Gastroesophageal sphincter (tissue), 4 donors: ENCODE results near the gene GCN1. TPM values are rescaled to one million over a fixed set of nuclear protein-coding genes. Genes with fewer than 3 reads are reported as not detected.
A peak's percentile ranks its signal among the peaks of the same experiment; 100 is the strongest.

Source experiments
- ATAC-seq: fragments of 150-250 bp; one replicate; pipeline ENCODE4 v1.9.1; 2016; ENCODE audit warnings: mild to moderate bottlenecking, moderate library complexity
- H3K27ac ChIP-seq, 4 donors: fragments of 200-600 bp; sonication (generic) in 3 of 4; 1 replicate in 3 of 4; 2 replicates in 1 of 4; pipeline ENCODE4 v1.5.1; 2016 to 2019
- H3K27me3 ChIP-seq: fragments of 200-600 bp; sonication (generic); one replicate; pipeline ENCODE4 v1.5.1; 2019
- H3K36me3 ChIP-seq, 2 donors: fragments of 200-600 bp; sonication (generic); one replicate each; pipeline ENCODE4 v1.5.1; 2019; ENCODE audit warnings: control low read depth in 1 of 2
- H3K4me1 ChIP-seq, 3 donors: fragments of 200-600 bp; sonication (generic); 1 replicate in 2 of 3; 2 replicates in 1 of 3; pipeline ENCODE4 v1.5.1; 2016 to 2019; ENCODE audit warnings: control low read depth in 2 of 3
- H3K4me3 ChIP-seq, 2 donors: fragments of 200-600 bp; sonication (generic); one replicate each; pipeline ENCODE4 v1.5.1; 2019; ENCODE audit warnings: mild to moderate bottlenecking in 1 of 2, moderate library complexity in 1 of 2
- H3K9me3 ChIP-seq, 3 donors: fragments of 200-600 bp; sonication (generic); one replicate each; pipeline ENCODE4 v1.5.1; 2017 to 2019; ENCODE audit warnings: control low read depth in 2 of 3
- EP300 ChIP-seq: sonication (generic); formaldehyde crosslinking; IDR thresholded peaks from one replicate; pipeline ENCODE4 v1.6.1; 2017; ENCODE audit warnings: antibody characterized with exemption, mild to moderate bottlenecking
- POLR2A ChIP-seq, 2 donors: fragments of 450-650 bp; IDR thresholded peaks; one replicate each; pipeline ENCODE4 v1.6.1; 2017; ENCODE audit warnings: antibody characterized with exemption in 2 of 2, mild to moderate bottlenecking in 2 of 2, moderate library complexity in 1 of 2
- POLR2AphosphoS5 ChIP-seq: sonication (generic); formaldehyde crosslinking; IDR thresholded peaks from one replicate; pipeline ENCODE4 v1.6.1; 2017; ENCODE audit warnings: antibody characterized with exemption
- WGBS, 2 donors: methylation state at CpG; one replicate each; pipeline ENCODE4 v1.1.5; 2018; ENCODE audit warnings: low coverage in 1 of 2; 5-methylcytosine and 5-hydroxymethylcytosine counted together
- total RNA-seq, 4 donors: library from RNA; depleted of rRNA; stranded (reverse); fragments of >200 nt; gene quantifications; one replicate each; pipeline ENCODE4 v1.1.0, GENCODE V29; 2016
- TF ChIP-seq, protein P1 (sequence below), 4 experiments: fragments of 200-600 bp in 2 of 4; fragments of 450-650 bp in 2 of 4; sonication (generic) in 1 of 4; IDR thresholded peaks; one replicate each; pipeline ENCODE4 v1.5.1; 2017 to 2019; ENCODE audit warnings: antibody characterized with exemption in 4 of 4, mild to moderate bottlenecking in 2 of 4, moderate library complexity in 2 of 4

GCN1 gene
- total RNA-seq, 4 donors from 2014 or later: 39.3 to 82.2 (median 56.0) TPM

DNA sequence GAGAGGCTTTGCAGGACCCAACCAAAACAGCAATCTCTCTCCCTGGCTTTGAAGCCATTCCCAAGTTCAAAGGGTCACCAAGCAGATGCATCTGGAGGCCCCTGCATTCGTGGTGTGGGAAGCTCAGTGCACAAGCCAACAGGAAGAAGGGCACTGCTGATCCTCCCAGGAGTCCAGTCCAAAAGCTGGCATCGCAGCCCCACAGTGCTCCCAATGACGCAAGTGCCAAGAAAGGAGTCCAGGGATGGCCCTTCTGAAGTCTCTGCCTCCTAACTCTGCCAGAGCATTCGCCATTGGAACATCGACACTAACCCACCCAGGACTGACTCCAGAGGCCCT, 45.9 kb upstream of the GCN1 start:
- TF ChIP-seq, protein P1, sequence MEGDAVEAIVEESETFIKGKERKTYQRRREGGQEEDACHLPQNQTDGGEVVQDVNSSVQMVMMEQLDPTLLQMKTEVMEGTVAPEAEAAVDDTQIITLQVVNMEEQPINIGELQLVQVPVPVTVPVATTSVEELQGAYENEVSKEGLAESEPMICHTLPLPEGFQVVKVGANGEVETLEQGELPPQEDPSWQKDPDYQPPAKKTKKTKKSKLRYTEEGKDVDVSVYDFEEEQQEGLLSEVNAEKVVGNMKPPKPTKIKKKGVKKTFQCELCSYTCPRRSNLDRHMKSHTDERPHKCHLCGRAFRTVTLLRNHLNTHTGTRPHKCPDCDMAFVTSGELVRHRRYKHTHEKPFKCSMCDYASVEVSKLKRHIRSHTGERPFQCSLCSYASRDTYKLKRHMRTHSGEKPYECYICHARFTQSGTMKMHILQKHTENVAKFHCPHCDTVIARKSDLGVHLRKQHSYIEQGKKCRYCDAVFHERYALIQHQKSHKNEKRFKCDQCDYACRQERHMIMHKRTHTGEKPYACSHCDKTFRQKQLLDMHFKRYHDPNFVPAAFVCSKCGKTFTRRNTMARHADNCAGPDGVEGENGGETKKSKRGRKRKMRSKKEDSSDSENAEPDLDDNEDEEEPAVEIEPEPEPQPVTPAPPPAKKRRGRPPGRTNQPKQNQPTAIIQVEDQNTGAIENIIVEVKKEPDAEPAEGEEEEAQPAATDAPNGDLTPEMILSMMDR (IDR thresholded peaks at IDR 0.05): no peak
- no peak for TF ChIP-seq EP300
- TF ChIP-seq POLR2AphosphoS5: no peak
- Histone ChIP-seq H3K27ac (peak overlapping the region in 3 of 4 donors; percentile 58 to 90 (median 59)), H3K36me3 (no peaks in the 10 kb centered on the region), H3K4me1 (peaks cover 4 to 96% (median 82%) of the 10 kb centered on the region in 3 donors), H3K9me3 (no peaks in the 10 kb centered on the region), H3K27me3 (no peaks in the 10 kb centered on the region), H3K4me3 (no peak overlapping the region)
- WGBS, 2 donors: 70% methylated on average over 2 of the region's 5 CpGs; no CpG with 5 or more reads in 1 of the 2 donors
- no peak for ATAC-seq

DNA sequence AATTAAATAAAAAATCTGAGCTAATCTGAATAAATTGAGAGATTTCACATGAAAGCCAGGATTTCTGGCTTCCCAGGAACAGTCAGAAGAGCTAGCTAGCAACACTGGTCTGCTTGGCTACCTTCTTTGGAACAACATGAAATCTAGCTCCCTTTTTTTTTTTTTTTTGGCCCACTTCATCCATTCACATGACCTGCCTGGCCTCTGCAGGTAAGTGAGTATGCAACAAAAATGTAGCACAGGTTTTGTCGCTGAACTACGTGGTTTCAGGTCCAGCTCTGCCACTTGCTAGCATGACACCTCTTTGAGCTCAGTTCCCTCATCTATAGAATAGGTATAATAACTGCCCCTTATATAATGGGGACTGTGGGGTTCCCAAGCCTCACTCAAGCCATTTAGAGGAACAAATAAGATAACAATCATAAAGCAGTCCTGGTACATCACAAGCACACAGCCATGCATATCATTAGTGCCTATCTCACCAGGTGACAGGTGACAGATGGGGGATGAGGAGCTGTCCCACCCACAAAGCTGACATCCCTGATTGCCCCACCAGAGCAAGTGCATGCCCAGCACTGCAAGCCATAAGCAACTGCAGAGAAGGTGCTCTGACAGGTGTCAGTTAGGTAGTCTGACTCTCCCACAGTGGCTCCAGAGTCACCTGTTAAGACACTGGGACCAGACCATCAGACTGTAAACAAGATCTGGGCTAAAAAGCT, 45.4 kb upstream of the GCN1 start:
- H3K36me3 ChIP-seq: no peaks in the 10 kb centered on the region
- 93% methylated on average over 2 of the region's 2 CpGs for WGBS, 2 donors
- no peak for TF ChIP-seq POLR2A (IDR thresholded peaks at IDR 0.05)
- TF ChIP-seq EP300: no peak
- TF ChIP-seq, protein P1 (IDR thresholded peaks at IDR 0.05): no peak
- no peak for TF ChIP-seq POLR2AphosphoS5
- ATAC-seq: no peak
- H3K4me3 ChIP-seq: no peak overlapping the region
- peak overlapping the region in 1 of 4 donors; percentile 90 for H3K27ac ChIP-seq
- no peaks in the 10 kb centered on the region for H3K27me3 ChIP-seq
- peaks cover 8 to 97% (median 85%) of the 10 kb centered on the region in 3 donors for H3K4me1 ChIP-seq
- H3K9me3 ChIP-seq: no peaks in the 10 kb centered on the region

DNA sequence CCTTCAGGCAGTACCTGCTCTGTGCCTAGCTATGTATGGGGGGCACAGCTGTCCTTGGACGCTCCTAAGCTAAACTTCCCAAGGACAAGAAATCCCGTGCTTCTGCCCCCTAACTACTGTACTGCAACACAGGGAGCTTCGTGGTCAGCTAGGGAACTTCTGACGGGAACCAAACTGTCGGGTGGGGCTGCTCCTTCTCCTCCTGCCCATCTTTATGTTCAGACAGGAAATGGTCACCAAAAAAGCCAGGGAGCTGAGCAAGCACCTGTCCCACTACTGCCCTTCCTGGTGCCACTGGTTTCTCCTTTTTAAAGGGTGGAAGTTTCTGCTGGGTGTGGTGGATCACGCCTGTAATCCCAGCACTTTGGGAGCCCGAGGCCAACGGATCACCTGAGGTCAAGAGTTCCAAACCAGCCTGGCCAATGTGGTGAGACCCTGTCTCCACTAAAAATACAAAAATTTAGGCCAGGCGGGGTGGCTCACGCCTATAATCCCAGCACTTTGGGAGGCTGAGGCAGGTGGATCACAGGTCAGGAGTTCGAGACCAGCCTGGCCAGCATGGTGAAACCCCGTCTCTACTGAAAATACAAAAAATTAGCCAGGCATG, 44.4 kb upstream of the GCN1 start:
- peak overlapping the region in 3 of 4 donors; percentile 73 to 90 (median 88) for H3K27ac ChIP-seq
- WGBS, 2 donors: 65% methylated on average over 2 of the region's 12 CpGs; no CpG with 5 or more reads in 1 of the 2 donors
- no peaks in the 10 kb centered on the region for H3K27me3 ChIP-seq
- ATAC-seq: no peak
- H3K36me3 ChIP-seq: no peaks in the 10 kb centered on the region
- peaks cover 13 to 100% (median 89%) of the 10 kb centered on the region in 3 donors for H3K4me1 ChIP-seq
- no peaks in the 10 kb centered on the region for H3K9me3 ChIP-seq
- H3K4me3 ChIP-seq: no peak overlapping the region
- TF ChIP-seq EP300 (no peak), POLR2AphosphoS5 (no peak), POLR2A (IDR thresholded peaks at IDR 0.05) (no peak)
- TF ChIP-seq, protein P1 (IDR thresholded peaks at IDR 0.05): no peak

DNA sequence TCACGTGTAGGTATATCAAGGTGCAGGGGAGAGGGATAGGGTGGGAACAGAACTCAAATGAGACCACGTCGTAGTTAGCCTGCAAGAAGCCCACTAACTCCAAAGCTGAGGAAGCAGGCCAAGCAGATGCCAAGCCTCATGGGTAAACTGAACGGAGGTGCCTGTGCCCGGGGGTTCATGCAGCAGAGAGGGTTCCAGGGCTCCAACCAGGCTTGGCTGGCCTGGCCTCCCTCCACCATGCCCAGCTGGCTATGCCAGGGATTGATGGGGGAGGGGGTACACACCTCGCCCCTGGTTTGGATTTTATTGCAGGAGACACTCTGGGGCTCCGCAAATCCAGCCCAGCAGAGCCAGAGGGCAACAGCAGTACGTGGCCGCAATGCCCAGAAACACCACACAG, 43.7 kb upstream of the GCN1 start:
- no peak for ATAC-seq
- Histone ChIP-seq H3K4me3 (no peak overlapping the region), H3K27me3 (no peaks in the 10 kb centered on the region), H3K27ac (peak overlapping the region in 3 of 4 donors; percentile 73 to 90 (median 88)), H3K4me1 (peaks cover 13 to 100% (median 97%) of the 10 kb centered on the region in 3 donors), H3K36me3 (no peaks in the 10 kb centered on the region), H3K9me3 (no peaks in the 10 kb centered on the region)
- no peak for TF ChIP-seq EP300
- TF ChIP-seq POLR2AphosphoS5: no peak
- no peak for TF ChIP-seq POLR2A (IDR thresholded peaks at IDR 0.05)
- TF ChIP-seq, protein P1 (IDR thresholded peaks at IDR 0.05): no peak
- 42 to 56% methylated on average over 3 to 7 of the region's 9 CpGs for WGBS, 2 donors
